ENCODE measurements around the gene TNIP2. TPM values are rescaled to one million over a fixed set of nuclear protein-coding genes. Genes with fewer than 3 reads are reported as not detected.
A peak's percentile ranks its signal among the peaks of the same experiment; 100 is the strongest.

Gene TNIP2
- total and polyA plus RNA-seq, 2 donors (not counting 3 experiments of a cell fraction or from before 2014, with no cell fraction given) = 37.7 to 52.1 TPM

GRCh38 chr4:2714918-2715317 is 41.2 kb downstream of the TNIP2 start:
- FAIRE-seq = peak; percentile 64
- no peak for DNase-seq (ENCODE audit: low read depth, low spot score)
- POLR2A ChIA-PET = no interaction called here
- TF ChIP-seq MYC (IDR thresholded peaks at IDR 0.05; ENCODE audit: low read depth, low read length) (no peak), FOS (IDR thresholded peaks at IDR 0.05; ENCODE audit: borderline replicate concordance, insufficient read depth, low read length) (no peak), GATA2 (IDR thresholded peaks at IDR 0.05; ENCODE audit: insufficient read depth, insufficient read length, low read depth, low read length) (no peak), EZH2 (IDR thresholded peaks at IDR 0.05; ENCODE audit: borderline replicate concordance, low read depth, low read length, severe bottlenecking) (no peak), MAX (IDR thresholded peaks at IDR 0.05; ENCODE audit: insufficient read depth, insufficient read length) (no peak), CTCF (IDR thresholded peaks at IDR 0.05; ENCODE audit: extremely low read depth in 1 of 2, insufficient read depth in 1 of 2, low read depth in 1 of 2, low read length in 2 of 2) (no peak), JUN (IDR thresholded peaks at IDR 0.05; ENCODE audit: borderline replicate concordance, insufficient read depth, insufficient read length, low read depth) (no peak)
- intact Hi-C loops (cut with micrococcal nuclease) = loop anchor here (10.0 kb wide), 1 partner anchor 180 kb away; the partner anchor contains the start of gene FAM193A
- Histone ChIP-seq H3K79me2 (ENCODE audit: control insufficient read depth, insufficient read depth, low read length) (peaks cover 7% of the 10 kb centered on the region), H4K20me1 (replicated peaks; ENCODE audit: control insufficient read depth, extremely low read depth, insufficient read depth, low read length) (no peaks in the 10 kb centered on the region), H3K27me3 (ENCODE audit: control insufficient read depth in 2 of 2, insufficient read depth in 2 of 2, low read length in 2 of 2) (no peaks in the 10 kb centered on the region), H3K4me3 (replicated peaks in 1 of 3; ENCODE audit: insufficient read depth in 1 of 3, low read depth in 1 of 3, low read length in 3 of 3) (no peak overlapping the region), H3K4me1 (ENCODE audit: control insufficient read depth, extremely low read depth, insufficient read depth, low read length) (peaks cover 23% of the 10 kb centered on the region), H3K9me1 (replicated peaks; ENCODE audit: control insufficient read depth, extremely low read depth, insufficient read depth, low read length) (no peaks in the 10 kb centered on the region), H3K36me3 (ENCODE audit: control insufficient read depth in 2 of 2, extremely low read depth in 1 of 2, insufficient read depth in 2 of 2, low read length in 2 of 2) (peaks cover 3 to 4% of the 10 kb centered on the region in 2 experiments), H3K9me3 (replicated peaks; ENCODE audit: control insufficient read depth, insufficient read depth, low read length) (no peaks in the 10 kb centered on the region), H3K9ac (replicated peaks; ENCODE audit: extremely low read depth, insufficient read depth, low read length) (no peak overlapping the region), H2AFZ (ENCODE audit: low read depth, low read length) (no peak overlapping the region), H3K4me2 (ENCODE audit: insufficient read depth, low read length) (no peak overlapping the region), H3K27ac (ENCODE audit: insufficient read depth, low read depth, low read length) (peak overlapping the region; percentile 94)
- CTCF ChIA-PET = no interaction called here
- dilution Hi-C loops (cut with MboI; ENCODE audit: extremely low pct_ligation_motif_present, low sequenced_read_pairs) = no loop called here
- BruUV-seq (replicated peaks) = no TSS peak

All from endothelial cell of umbilical vein (primary cell).